PC-9 (cell line): ENCODE measurements around the gene ATP1B1. TPM values are rescaled to one million over a fixed set of nuclear protein-coding genes. Genes with fewer than 3 reads are reported as not detected.

Source experiments
- BruUV-seq: library from RNA; stranded (reverse); fragments of 400-500 nt; replicated peaks from 2 replicates; lab custom pipeline; 2021; lab: Mats Ljungman, UMichigan
- CTCF ChIA-PET: fragments of 300-600 bp; sonication (Branson Sonifier 250); formaldehyde crosslinking; loops from one replicate; lab custom pipeline; 2022; ENCODE audit warnings: antibody characterized with exemption; lab: Charles Lee
- POLR2A ChIA-PET: fragments of 300-600 bp; sonication (Branson Sonifier 250); formaldehyde crosslinking; loops from one replicate; lab custom pipeline; 2022; ENCODE audit warnings: antibody characterized with exemption; ENCODE audit not compliant: unreplicated experiment; lab: Charles Lee
- DNase-seq, 2 experiments: peaks; one replicate each; pipeline versions ENCODE4 v3.0.0 to v3.0.0-alpha.2; 2015 to 2022; ENCODE audit warnings: mixed read lengths in 1 of 2
- H2AFZ ChIP-seq: fragments of 200-600 bp; sonication (generic); 2 replicates; pipeline ENCODE4 v1.8.1; 2017; ENCODE audit warnings: antibody characterized with exemption
- H3F3A ChIP-seq: fragments of 200-600 bp; sonication (generic); 2 replicates; pipeline ENCODE4 v1.8.1; 2017; ENCODE audit warnings: antibody characterized with exemption, mild to moderate bottlenecking, low read depth; ENCODE audit not compliant: insufficient read depth
- H3K27ac ChIP-seq: fragments of 200-600 bp; sonication (generic); 2 replicates; pipeline ENCODE4 v1.6.1; 2016; ENCODE audit warnings: mixed run types
- H3K27me3 ChIP-seq: fragments of 200-600 bp; sonication (generic); 2 replicates; pipeline ENCODE4 v1.6.1; 2016; ENCODE audit warnings: low read depth, mixed run types; ENCODE audit not compliant: insufficient read depth
- H3K36me3 ChIP-seq: fragments of 200-600 bp; sonication (generic); 2 replicates; pipeline ENCODE4 v1.6.1; 2016; ENCODE audit warnings: low read depth, mixed run types
- H3K4me1 ChIP-seq: fragments of 200-600 bp; sonication (generic); replicated peaks from 2 replicates; pipeline ENCODE4 v1.6.1; 2016; ENCODE audit warnings: mixed run types; ENCODE audit not compliant: insufficient read depth
- H3K4me2 ChIP-seq: fragments of 200-600 bp; sonication (generic); 2 replicates; pipeline ENCODE4 v1.6.1; 2017; ENCODE audit warnings: mixed run types
- H3K4me3 ChIP-seq: fragments of 200-600 bp; sonication (generic); 2 replicates; pipeline ENCODE4 v1.6.1; 2016; ENCODE audit warnings: mixed run types
- H3K79me2 ChIP-seq: fragments of 200-600 bp; sonication (generic); 2 replicates; pipeline ENCODE4 v1.6.1; 2017; ENCODE audit warnings: low read depth, mixed run types
- H3K9me2 ChIP-seq: fragments of 200-600 bp; sonication (generic); 2 replicates; pipeline ENCODE4 v1.8.1; 2017; ENCODE audit warnings: mild to moderate bottlenecking; ENCODE audit not compliant: insufficient read depth
- H3K9me3 ChIP-seq: fragments of 200-600 bp; sonication (generic); 2 replicates; pipeline ENCODE4 v1.8.1; 2016; ENCODE audit warnings: low read depth; ENCODE audit not compliant: insufficient read depth
- H4K20me1 ChIP-seq: fragments of 200-600 bp; sonication (generic); 2 replicates; pipeline ENCODE4 v1.8.1; 2017; ENCODE audit not compliant: insufficient read depth
- EZH2 ChIP-seq: fragments of 200-600 bp; sonication (generic); IDR thresholded peaks from 2 replicates; pipeline ENCODE4 v1.8.0; 2017; ENCODE audit warnings: antibody characterized with exemption, low read depth
- intact Hi-C: fragments of 100-400 bp; cut with micrococcal nuclease; formaldehyde crosslinking; loops from one replicate; pipeline ENCODE4 v1.10.0; 2022; ENCODE audit not compliant: unreplicated experiment
- total RNA-seq: library from RNA; stranded (reverse); gene quantifications from 2 replicates; pipeline ENCODE4 v1.2.3, GENCODE V29; 2021
- TF ChIP-seq, protein P1 (sequence below): fragments of 200-600 bp; sonication (generic); conservative IDR thresholded peaks from 2 replicates; pipeline ENCODE4 v1.6.1; 2017; ENCODE audit warnings: mixed run types, antibody characterized with exemption, mild to moderate bottlenecking, moderate library complexity

The ATP1B1 gene
- total RNA-seq, 1 experiment from 2014 or later: 110 TPM

GRCh38 chr1:169107603-169108208 lies 1.2 kb downstream of the ATP1B1 start:
- Histone ChIP-seq H2AFZ (peak overlapping the region; percentile 68), H3K9me3 (no peaks in the 10 kb centered on the region)
- no peak for TF ChIP-seq EZH2
- TF ChIP-seq, protein P1, sequence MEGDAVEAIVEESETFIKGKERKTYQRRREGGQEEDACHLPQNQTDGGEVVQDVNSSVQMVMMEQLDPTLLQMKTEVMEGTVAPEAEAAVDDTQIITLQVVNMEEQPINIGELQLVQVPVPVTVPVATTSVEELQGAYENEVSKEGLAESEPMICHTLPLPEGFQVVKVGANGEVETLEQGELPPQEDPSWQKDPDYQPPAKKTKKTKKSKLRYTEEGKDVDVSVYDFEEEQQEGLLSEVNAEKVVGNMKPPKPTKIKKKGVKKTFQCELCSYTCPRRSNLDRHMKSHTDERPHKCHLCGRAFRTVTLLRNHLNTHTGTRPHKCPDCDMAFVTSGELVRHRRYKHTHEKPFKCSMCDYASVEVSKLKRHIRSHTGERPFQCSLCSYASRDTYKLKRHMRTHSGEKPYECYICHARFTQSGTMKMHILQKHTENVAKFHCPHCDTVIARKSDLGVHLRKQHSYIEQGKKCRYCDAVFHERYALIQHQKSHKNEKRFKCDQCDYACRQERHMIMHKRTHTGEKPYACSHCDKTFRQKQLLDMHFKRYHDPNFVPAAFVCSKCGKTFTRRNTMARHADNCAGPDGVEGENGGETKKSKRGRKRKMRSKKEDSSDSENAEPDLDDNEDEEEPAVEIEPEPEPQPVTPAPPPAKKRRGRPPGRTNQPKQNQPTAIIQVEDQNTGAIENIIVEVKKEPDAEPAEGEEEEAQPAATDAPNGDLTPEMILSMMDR: no peak

GRCh38 chr1:169108223-169108622 lies 1.7 kb downstream of the ATP1B1 start:
- ChIA-PET POLR2A (interaction anchor here (0.5 to 0.7 kb wide), 3 partner anchors 261 to 774 kb away, joined by 3 to 13 read pairs (median 3); no protein-coding TSS in a partner anchor), CTCF (interaction anchor here (1.3 kb wide), 1 partner anchor 505 kb away, joined by 6 read pairs; no protein-coding TSS in a partner anchor)
- peak overlapping the region; percentile 94 for H3K4me2 ChIP-seq
- H3K36me3 ChIP-seq: peaks cover 19% of the 10 kb centered on the region
- H3K4me3 ChIP-seq: peak overlapping the region; percentile 99
- no TSS peak for BruUV-seq
- H3K79me2 ChIP-seq: peaks cover 67% of the 10 kb centered on the region
- H3K4me1 ChIP-seq: peaks cover 53% of the 10 kb centered on the region
- H3K27ac ChIP-seq: peak overlapping the region; percentile 83
- H2AFZ ChIP-seq: 0 out of 2 replicates have a peak overlapping the region, but pooled peaks have one; percentile 56
- H3K9me2 ChIP-seq: no peaks in the 10 kb centered on the region
- no peak for TF ChIP-seq EZH2
- TF ChIP-seq, protein P1: no peak
- intact Hi-C loops: loop anchor here (1.0 to 10.0 kb wide), 6 partner anchors 133 to 806 kb away; partner anchors contain the start of genes BLZF1 and NME7
- no peaks in the 10 kb centered on the region for H3K9me3 ChIP-seq
- no peaks in the 10 kb centered on the region for H3K27me3 ChIP-seq
- H3F3A ChIP-seq: peaks cover 43% of the 10 kb centered on the region
- no peak for DNase-seq
- no peaks in the 10 kb centered on the region for H4K20me1 ChIP-seq

More at GRCh38 chr1:169107603-169108208, 1.2 kb downstream of the ATP1B1 start:
- POLR2A ChIA-PET: interaction anchor here (0.5 to 0.7 kb wide), 4 partner anchors 47 to 774 kb away, joined by 3 to 16 read pairs (median 8); no protein-coding TSS in a partner anchor
- Histone ChIP-seq H3K27ac (peak overlapping the region; percentile 83), H3K9me2 (no peaks in the 10 kb centered on the region), H3K4me2 (peak overlapping the region; percentile 94), H3K4me3 (peak overlapping the region; percentile 99), H3K4me1 (peaks cover 53% of the 10 kb centered on the region), H3K36me3 (peaks cover 17% of the 10 kb centered on the region), H3K79me2 (peaks cover 62% of the 10 kb centered on the region), H4K20me1 (no peaks in the 10 kb centered on the region), H3K27me3 (no peaks in the 10 kb centered on the region), H3F3A (peaks cover 38% of the 10 kb centered on the region)
- intact Hi-C loops: loop anchor here (1.0 to 10.0 kb wide), 6 partner anchors 133 to 805 kb away; partner anchors contain the start of genes BLZF1 and NME7
- CTCF ChIA-PET: interaction anchor here (0.7 to 1.3 kb wide), 3 partner anchors 471 to 1853 kb away, joined by 3 to 6 read pairs (median 4); no protein-coding TSS in a partner anchor
- TSS peak; percentile 48 for BruUV-seq
- DNase-seq: peak in 1 of 2 experiments; percentile 50

DNA sequence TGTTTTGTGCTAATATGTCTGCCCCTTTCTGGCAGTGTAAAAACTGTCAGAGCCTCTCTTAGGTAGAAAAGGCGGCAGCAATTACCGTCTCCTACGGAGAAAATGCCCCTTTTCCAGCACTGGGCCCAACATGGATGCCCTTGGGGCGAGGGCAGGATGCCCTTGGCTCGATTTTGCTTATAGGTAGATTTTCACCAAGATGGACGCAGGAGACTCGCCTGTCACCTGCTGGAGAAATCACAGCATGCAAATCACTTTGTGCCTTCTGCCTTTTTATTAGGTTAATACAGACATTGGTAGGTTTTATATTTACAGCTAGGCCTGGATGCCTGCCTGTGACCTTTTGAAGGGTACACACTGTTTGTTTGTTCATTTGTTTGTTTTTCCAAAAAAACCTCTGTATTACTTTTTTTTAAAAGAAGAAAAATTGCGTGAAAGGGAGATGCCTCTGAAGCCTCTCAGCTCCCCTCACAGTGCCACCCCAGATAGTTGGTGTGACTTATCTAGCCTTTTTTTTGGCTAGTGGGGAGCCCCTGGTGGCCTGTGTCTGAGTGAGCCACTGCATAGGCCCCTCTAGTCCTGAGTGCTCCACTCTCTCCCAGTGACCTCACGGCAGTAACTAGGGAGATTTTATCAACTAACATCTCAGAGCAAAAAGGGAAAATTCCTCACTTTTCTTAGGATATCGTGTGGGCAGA lies 2.5 kb downstream of the ATP1B1 start:
- BruUV-seq: TSS peak; percentile 15
- TF ChIP-seq EZH2: no peak
- TF ChIP-seq, protein P1: peak; percentile 54; the same call in 1 of the 2 replicates
- Histone ChIP-seq H3F3A (peaks cover 46% of the 10 kb centered on the region), H3K9me3 (no peaks in the 10 kb centered on the region), H3K79me2 (peaks cover 74% of the 10 kb centered on the region), H4K20me1 (no peaks in the 10 kb centered on the region), H3K36me3 (peaks cover 22% of the 10 kb centered on the region), H3K9me2 (no peaks in the 10 kb centered on the region), H3K4me2 (peak overlapping the region; percentile 94), H3K4me1 (peaks cover 59% of the 10 kb centered on the region), H3K27me3 (no peaks in the 10 kb centered on the region), H3K4me3 (peak overlapping the region; percentile 99), H3K27ac (peak overlapping the region; percentile 83), H2AFZ (peak overlapping the region; percentile 56; the same call in 1 of the 2 replicates)
- POLR2A ChIA-PET: interaction anchor here (0.6 kb wide), 1 partner anchor 24 kb away, joined by 4 read pairs; no protein-coding TSS in a partner anchor
- CTCF ChIA-PET: interaction anchor here (0.6 to 1.3 kb wide), 3 partner anchors 30 to 506 kb away, joined by 3 to 6 read pairs (median 6); no protein-coding TSS in a partner anchor
- peak in 1 of 2 experiments; percentile 57 for DNase-seq
- intact Hi-C loops: loop anchor here (1.0 to 10.0 kb wide), 7 partner anchors 134 to 807 kb away; partner anchors contain the start of genes BLZF1 and NME7
